ENCODE data around the gene PDPR. TPM values are rescaled to one million over a fixed set of nuclear protein-coding genes. Genes with fewer than 3 reads are reported as not detected.
"Not testable (repeated sequence)": the region's sequence is repeated elsewhere in the genome, so short reads cannot be mapped to it uniquely, and the experiment has no call there.

Gene PDPR
- polyA plus RNA-seq, 4 donors: 4.3 to 26.6 (median 6.8) TPM

- WGBS, 3 donors: 90 to 100% (median 98%) methylated on average over 3 of the region's 3 CpGs
- peaks cover 0 to 27% (median 2%) of the 10 kb centered on the region in 3 donors for H3K36me3 ChIP-seq (ENCODE audit: control insufficient read depth in 3 of 3, insufficient read depth in 2 of 3, low read depth in 1 of 3, low read length in 3 of 3)
- H3K4me1 ChIP-seq (ENCODE audit: control insufficient read depth in 3 of 3, insufficient read depth in 2 of 3, low read depth in 1 of 3, low read length in 2 of 3); FAIRE-seq; H3K27me3 ChIP-seq (ENCODE audit: control insufficient read depth in 3 of 3, insufficient read depth in 3 of 3, low read length in 3 of 3); H3K9me3 ChIP-seq (ENCODE audit: control insufficient read depth in 2 of 2, insufficient read depth in 1 of 2, low read depth in 1 of 2, low read length in 1 of 2); H3K27ac ChIP-seq (ENCODE audit: low read depth in 1 of 3, low read length in 2 of 3); H3K4me3 ChIP-seq (ENCODE audit: low read depth in 1 of 3, low read length in 3 of 3); DNase-seq: not testable (repeated sequence)
Observed at GRCh38 chr16:70118776-70119175, 4.6 kb downstream of the PDPR start.

- not testable (repeated sequence) for FAIRE-seq
Observed at GRCh38 chr16:70120398-70120797, 6.3 kb downstream of the PDPR start.

DNA sequence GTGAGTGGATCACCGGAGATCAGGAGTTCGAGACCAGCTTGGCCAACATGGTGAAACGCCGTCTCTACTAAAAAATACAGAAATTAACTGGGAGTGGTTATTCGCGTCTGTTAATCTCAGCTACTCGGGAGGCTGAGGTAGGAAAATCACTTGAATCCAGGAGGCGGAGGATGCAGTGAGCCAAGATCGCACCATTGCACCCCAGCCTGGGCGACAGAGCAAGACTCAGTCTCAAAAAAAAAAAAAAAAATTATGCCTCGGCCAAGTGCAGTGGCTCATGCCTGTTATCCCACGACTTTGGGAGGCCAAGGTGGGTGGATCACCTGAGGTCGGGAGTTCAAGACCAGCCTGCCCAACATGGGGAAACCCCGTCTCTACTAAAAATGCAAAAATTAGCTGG lies 9.7 kb downstream of the PDPR start:
- H3K4me1 ChIP-seq (ENCODE audit: control insufficient read depth in 3 of 3, insufficient read depth in 2 of 3, low read depth in 1 of 3, low read length in 2 of 3); FAIRE-seq; H3K27ac ChIP-seq (ENCODE audit: low read depth in 1 of 3, low read length in 2 of 3); H3K9me3 ChIP-seq (ENCODE audit: control insufficient read depth in 2 of 2, insufficient read depth in 1 of 2, low read depth in 1 of 2, low read length in 1 of 2); H3K4me3 ChIP-seq (ENCODE audit: low read depth in 1 of 3, low read length in 3 of 3); DNase-seq; H3K27me3 ChIP-seq (ENCODE audit: control insufficient read depth in 3 of 3, insufficient read depth in 3 of 3, low read length in 3 of 3): not testable (repeated sequence)
- WGBS, 3 donors: 85 to 92% (median 90%) methylated on average over 14 of the region's 14 CpGs
- H3K36me3 ChIP-seq (ENCODE audit: control insufficient read depth in 3 of 3, insufficient read depth in 2 of 3, low read depth in 1 of 3, low read length in 3 of 3): peaks cover 0 to 51% (median 11%) of the 10 kb centered on the region in 3 donors

More at GRCh38 chr16:70120398-70120797, 6.3 kb downstream of the PDPR start:
- H3K4me1 ChIP-seq (ENCODE audit: control insufficient read depth in 3 of 3, insufficient read depth in 2 of 3, low read depth in 1 of 3, low read length in 2 of 3); H3K9me3 ChIP-seq (ENCODE audit: control insufficient read depth in 2 of 2, insufficient read depth in 1 of 2, low read depth in 1 of 2, low read length in 1 of 2); H3K27ac ChIP-seq (ENCODE audit: low read depth in 1 of 3, low read length in 2 of 3); DNase-seq; H3K4me3 ChIP-seq (ENCODE audit: low read depth in 1 of 3, low read length in 3 of 3); H3K27me3 ChIP-seq (ENCODE audit: control insufficient read depth in 3 of 3, insufficient read depth in 3 of 3, low read length in 3 of 3): not testable (repeated sequence)
- H3K36me3 ChIP-seq (ENCODE audit: control insufficient read depth in 3 of 3, insufficient read depth in 2 of 3, low read depth in 1 of 3, low read length in 3 of 3): peaks cover 0 to 34% (median 6%) of the 10 kb centered on the region in 3 donors
- WGBS, 3 donors: 87 to 96% (median 93%) methylated on average over 8 of the region's 8 CpGs

DNA sequence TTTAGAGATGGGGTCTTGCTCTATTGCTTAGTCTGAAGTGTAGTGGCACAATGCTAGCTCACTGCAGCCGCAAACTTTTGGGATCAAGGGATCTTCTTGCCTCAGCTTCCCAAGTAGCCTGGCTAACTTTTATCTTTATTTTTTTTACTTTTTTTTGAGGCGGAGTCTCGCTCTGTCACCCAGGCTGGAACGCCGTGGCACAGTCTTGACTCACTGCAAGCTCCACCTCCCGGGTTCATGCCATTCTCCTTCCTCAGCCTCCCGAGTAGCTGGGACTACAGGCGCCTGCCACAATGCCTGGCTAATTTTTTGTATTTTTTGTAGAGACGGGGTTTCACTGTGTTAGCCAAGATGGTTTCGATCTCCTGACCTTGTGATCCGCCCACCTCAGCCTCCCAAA lies 12.1 kb downstream of the PDPR start:
- WGBS, 3 donors: 94% methylated on average over 11 of the region's 11 CpGs
- not testable (repeated sequence) for DNase-seq; H3K4me1 ChIP-seq (ENCODE audit: control insufficient read depth in 3 of 3, insufficient read depth in 2 of 3, low read depth in 1 of 3, low read length in 2 of 3); H3K4me3 ChIP-seq (ENCODE audit: low read depth in 1 of 3, low read length in 3 of 3); H3K9me3 ChIP-seq (ENCODE audit: control insufficient read depth in 2 of 2, insufficient read depth in 1 of 2, low read depth in 1 of 2, low read length in 1 of 2); H3K27me3 ChIP-seq (ENCODE audit: control insufficient read depth in 3 of 3, insufficient read depth in 3 of 3, low read length in 3 of 3); FAIRE-seq; H3K27ac ChIP-seq (ENCODE audit: low read depth in 1 of 3, low read length in 2 of 3)
- peaks cover 0 to 60% (median 17%) of the 10 kb centered on the region in 3 donors for H3K36me3 ChIP-seq (ENCODE audit: control insufficient read depth in 3 of 3, insufficient read depth in 2 of 3, low read depth in 1 of 3, low read length in 3 of 3)

DNA sequence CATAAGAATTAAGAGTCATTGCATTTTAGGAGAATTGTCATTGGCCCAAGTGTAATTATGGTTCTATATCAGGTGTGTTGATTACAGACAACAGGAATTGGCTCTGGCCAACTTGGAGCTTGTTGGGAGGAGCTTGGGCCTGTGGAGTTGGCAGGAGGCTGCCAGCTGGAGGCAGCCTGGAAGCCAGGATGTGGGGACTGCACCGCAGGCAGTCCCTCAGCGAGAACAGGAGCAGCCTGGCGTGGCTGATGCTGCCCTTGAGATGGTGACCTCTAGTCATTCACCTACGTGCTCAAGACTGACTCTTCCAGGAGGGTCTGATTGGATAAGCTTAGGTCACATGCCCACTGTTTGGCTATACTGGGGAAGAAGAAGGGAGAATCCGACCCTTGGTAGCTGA lies 13.6 kb downstream of the PDPR start:
- FAIRE-seq; H3K4me3 ChIP-seq (ENCODE audit: low read depth in 1 of 3, low read length in 3 of 3); H3K4me1 ChIP-seq (ENCODE audit: control insufficient read depth in 3 of 3, insufficient read depth in 2 of 3, low read depth in 1 of 3, low read length in 2 of 3); H3K27me3 ChIP-seq (ENCODE audit: control insufficient read depth in 3 of 3, insufficient read depth in 3 of 3, low read length in 3 of 3); H3K27ac ChIP-seq (ENCODE audit: low read depth in 1 of 3, low read length in 2 of 3); H3K9me3 ChIP-seq (ENCODE audit: control insufficient read depth in 2 of 2, insufficient read depth in 1 of 2, low read depth in 1 of 2, low read length in 1 of 2); DNase-seq: not testable (repeated sequence)
- peaks cover 2 to 54% (median 24%) of the 10 kb centered on the region in 3 donors for H3K36me3 ChIP-seq (ENCODE audit: control insufficient read depth in 3 of 3, insufficient read depth in 2 of 3, low read depth in 1 of 3, low read length in 3 of 3)
- 90 to 94% (median 93%) methylated on average over 5 of the region's 5 CpGs for WGBS, 3 donors

GRCh38 chr16:70128844-70129243 lies 14.7 kb downstream of the PDPR start:
- WGBS, 3 donors: 95 to 99% (median 97%) methylated on average over 6 of the region's 10 CpGs
- not testable (repeated sequence) for FAIRE-seq; H3K27ac ChIP-seq (ENCODE audit: low read depth in 1 of 3, low read length in 2 of 3); H3K27me3 ChIP-seq (ENCODE audit: control insufficient read depth in 3 of 3, insufficient read depth in 3 of 3, low read length in 3 of 3); H3K9me3 ChIP-seq (ENCODE audit: control insufficient read depth in 2 of 2, insufficient read depth in 1 of 2, low read depth in 1 of 2, low read length in 1 of 2); H3K4me1 ChIP-seq (ENCODE audit: control insufficient read depth in 3 of 3, insufficient read depth in 2 of 3, low read depth in 1 of 3, low read length in 2 of 3); DNase-seq; H3K4me3 ChIP-seq (ENCODE audit: low read depth in 1 of 3, low read length in 3 of 3)
- peaks cover 2 to 54% (median 24%) of the 10 kb centered on the region in 3 donors for H3K36me3 ChIP-seq (ENCODE audit: control insufficient read depth in 3 of 3, insufficient read depth in 2 of 3, low read depth in 1 of 3, low read length in 3 of 3)

- WGBS, 3 donors: 95 to 98% (median 97%) methylated on average over 8 of the region's 8 CpGs
- peaks cover 8 to 46% (median 16%) of the 10 kb centered on the region in 3 donors for H3K36me3 ChIP-seq (ENCODE audit: control insufficient read depth in 3 of 3, insufficient read depth in 2 of 3, low read depth in 1 of 3, low read length in 3 of 3)
Observed at GRCh38 chr16:70135796-70136195, 21.7 kb downstream of the PDPR start.

DNA sequence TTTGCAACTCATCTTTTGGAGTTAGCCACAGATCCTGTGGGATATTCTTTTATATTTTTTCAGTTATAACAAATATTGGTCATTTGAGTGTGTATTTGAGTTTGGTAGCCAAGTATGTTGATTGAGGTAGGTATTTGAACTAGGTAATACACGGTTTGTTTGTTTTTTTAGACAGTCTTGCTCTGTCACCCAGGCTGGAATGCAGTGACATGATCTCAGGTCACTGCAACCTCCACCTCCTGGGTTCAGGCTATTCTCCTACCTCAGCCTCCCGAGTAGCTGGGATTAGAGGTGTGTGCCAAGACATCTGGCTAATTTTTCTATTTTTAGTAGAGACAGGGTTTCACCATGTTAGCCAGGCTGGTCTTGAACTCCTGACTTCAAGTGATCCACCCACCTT lies 22.5 kb downstream of the PDPR start:
- H3K27ac ChIP-seq (ENCODE audit: low read depth in 1 of 3, low read length in 2 of 3); FAIRE-seq; H3K9me3 ChIP-seq (ENCODE audit: control insufficient read depth in 2 of 2, insufficient read depth in 1 of 2, low read depth in 1 of 2, low read length in 1 of 2); DNase-seq; H3K27me3 ChIP-seq (ENCODE audit: control insufficient read depth in 3 of 3, insufficient read depth in 3 of 3, low read length in 3 of 3); H3K4me1 ChIP-seq (ENCODE audit: control insufficient read depth in 3 of 3, insufficient read depth in 2 of 3, low read depth in 1 of 3, low read length in 2 of 3); H3K4me3 ChIP-seq (ENCODE audit: low read depth in 1 of 3, low read length in 3 of 3): not testable (repeated sequence)
- WGBS, 3 donors: 80 to 88% (median 82%) methylated on average over 2 of the region's 2 CpGs
- H3K36me3 ChIP-seq (ENCODE audit: control insufficient read depth in 3 of 3, insufficient read depth in 2 of 3, low read depth in 1 of 3, low read length in 3 of 3): peaks cover 8 to 51% (median 17%) of the 10 kb centered on the region in 3 donors

More at GRCh38 chr16:70135796-70136195, 21.7 kb downstream of the PDPR start:
- not testable (repeated sequence) for H3K27ac ChIP-seq (ENCODE audit: low read depth in 1 of 3, low read length in 2 of 3); DNase-seq; H3K27me3 ChIP-seq (ENCODE audit: control insufficient read depth in 3 of 3, insufficient read depth in 3 of 3, low read length in 3 of 3); H3K4me1 ChIP-seq (ENCODE audit: control insufficient read depth in 3 of 3, insufficient read depth in 2 of 3, low read depth in 1 of 3, low read length in 2 of 3); FAIRE-seq; H3K4me3 ChIP-seq (ENCODE audit: low read depth in 1 of 3, low read length in 3 of 3); H3K9me3 ChIP-seq (ENCODE audit: control insufficient read depth in 2 of 2, insufficient read depth in 1 of 2, low read depth in 1 of 2, low read length in 1 of 2)

DNA sequence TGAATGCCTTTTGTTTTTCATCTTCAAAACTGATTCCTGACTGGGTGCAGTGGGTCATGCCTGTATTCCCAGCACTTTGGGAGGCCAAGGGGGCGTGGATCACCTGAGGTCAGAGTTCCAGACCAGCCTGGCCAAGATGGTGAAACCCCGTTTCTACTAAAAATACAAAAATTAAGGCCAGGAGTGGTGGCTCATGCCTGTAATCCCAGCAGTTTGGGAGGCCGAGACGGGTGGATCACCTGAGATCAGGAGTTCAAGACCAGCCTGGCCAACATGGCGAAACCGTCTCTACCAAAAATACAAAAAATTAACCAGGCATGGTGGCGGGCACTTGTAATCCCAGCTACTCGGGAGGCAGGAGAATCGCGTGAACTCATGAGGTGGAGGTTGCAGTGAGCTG lies 28.6 kb downstream of the PDPR start:
- peaks cover 11 to 45% (median 15%) of the 10 kb centered on the region in 3 donors for H3K36me3 ChIP-seq (ENCODE audit: control insufficient read depth in 3 of 3, insufficient read depth in 2 of 3, low read depth in 1 of 3, low read length in 3 of 3)
- DNase-seq; H3K27me3 ChIP-seq (ENCODE audit: control insufficient read depth in 3 of 3, insufficient read depth in 3 of 3, low read length in 3 of 3); H3K4me1 ChIP-seq (ENCODE audit: control insufficient read depth in 3 of 3, insufficient read depth in 2 of 3, low read depth in 1 of 3, low read length in 2 of 3); H3K4me3 ChIP-seq (ENCODE audit: low read depth in 1 of 3, low read length in 3 of 3); H3K27ac ChIP-seq (ENCODE audit: low read depth in 1 of 3, low read length in 2 of 3); FAIRE-seq; H3K9me3 ChIP-seq (ENCODE audit: control insufficient read depth in 2 of 2, insufficient read depth in 1 of 2, low read depth in 1 of 2, low read length in 1 of 2): not testable (repeated sequence)
- 93 to 99% (median 97%) methylated on average over 10 of the region's 10 CpGs for WGBS, 3 donors

Data from small intestine (tissue), 7 donors.